ENCODE measurements around the gene RAD17.

DNA sequence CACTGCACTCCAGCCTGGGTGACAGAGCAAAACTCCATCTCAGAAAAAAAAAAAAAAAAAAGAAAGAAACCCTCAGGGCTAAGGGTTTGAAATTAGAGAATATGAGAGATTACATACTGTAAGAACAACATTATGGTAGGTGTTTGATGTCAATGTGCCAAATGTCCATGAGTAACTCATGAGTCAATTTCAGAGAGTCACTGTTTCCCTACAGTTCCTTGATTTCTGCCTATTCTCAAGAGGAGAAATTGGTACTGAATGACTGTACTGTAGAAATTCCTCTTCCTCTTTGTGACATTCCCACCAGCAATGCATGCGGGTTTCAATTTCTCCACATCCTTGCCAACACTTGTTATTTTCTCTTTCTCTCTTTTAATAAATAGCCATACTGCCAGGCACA, 80.5 kb downstream of the RAD17 start:
- TF ChIP-seq, protein P1, sequence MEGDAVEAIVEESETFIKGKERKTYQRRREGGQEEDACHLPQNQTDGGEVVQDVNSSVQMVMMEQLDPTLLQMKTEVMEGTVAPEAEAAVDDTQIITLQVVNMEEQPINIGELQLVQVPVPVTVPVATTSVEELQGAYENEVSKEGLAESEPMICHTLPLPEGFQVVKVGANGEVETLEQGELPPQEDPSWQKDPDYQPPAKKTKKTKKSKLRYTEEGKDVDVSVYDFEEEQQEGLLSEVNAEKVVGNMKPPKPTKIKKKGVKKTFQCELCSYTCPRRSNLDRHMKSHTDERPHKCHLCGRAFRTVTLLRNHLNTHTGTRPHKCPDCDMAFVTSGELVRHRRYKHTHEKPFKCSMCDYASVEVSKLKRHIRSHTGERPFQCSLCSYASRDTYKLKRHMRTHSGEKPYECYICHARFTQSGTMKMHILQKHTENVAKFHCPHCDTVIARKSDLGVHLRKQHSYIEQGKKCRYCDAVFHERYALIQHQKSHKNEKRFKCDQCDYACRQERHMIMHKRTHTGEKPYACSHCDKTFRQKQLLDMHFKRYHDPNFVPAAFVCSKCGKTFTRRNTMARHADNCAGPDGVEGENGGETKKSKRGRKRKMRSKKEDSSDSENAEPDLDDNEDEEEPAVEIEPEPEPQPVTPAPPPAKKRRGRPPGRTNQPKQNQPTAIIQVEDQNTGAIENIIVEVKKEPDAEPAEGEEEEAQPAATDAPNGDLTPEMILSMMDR (IDR thresholded peaks at IDR 0.05; ENCODE audit: poor library complexity, severe bottlenecking) = no peak
- no peak for TF ChIP-seq SMC3 (conservative IDR thresholded peaks at IDR 0.05; ENCODE audit: poor library complexity)
- TF ChIP-seq TAF1 (IDR thresholded peaks at IDR 0.05; ENCODE audit: low read depth) = no peak
- no peak for TF ChIP-seq EP300 (conservative IDR thresholded peaks at IDR 0.05; ENCODE audit: poor library complexity, severe bottlenecking)
- TF ChIP-seq, protein P2, sequence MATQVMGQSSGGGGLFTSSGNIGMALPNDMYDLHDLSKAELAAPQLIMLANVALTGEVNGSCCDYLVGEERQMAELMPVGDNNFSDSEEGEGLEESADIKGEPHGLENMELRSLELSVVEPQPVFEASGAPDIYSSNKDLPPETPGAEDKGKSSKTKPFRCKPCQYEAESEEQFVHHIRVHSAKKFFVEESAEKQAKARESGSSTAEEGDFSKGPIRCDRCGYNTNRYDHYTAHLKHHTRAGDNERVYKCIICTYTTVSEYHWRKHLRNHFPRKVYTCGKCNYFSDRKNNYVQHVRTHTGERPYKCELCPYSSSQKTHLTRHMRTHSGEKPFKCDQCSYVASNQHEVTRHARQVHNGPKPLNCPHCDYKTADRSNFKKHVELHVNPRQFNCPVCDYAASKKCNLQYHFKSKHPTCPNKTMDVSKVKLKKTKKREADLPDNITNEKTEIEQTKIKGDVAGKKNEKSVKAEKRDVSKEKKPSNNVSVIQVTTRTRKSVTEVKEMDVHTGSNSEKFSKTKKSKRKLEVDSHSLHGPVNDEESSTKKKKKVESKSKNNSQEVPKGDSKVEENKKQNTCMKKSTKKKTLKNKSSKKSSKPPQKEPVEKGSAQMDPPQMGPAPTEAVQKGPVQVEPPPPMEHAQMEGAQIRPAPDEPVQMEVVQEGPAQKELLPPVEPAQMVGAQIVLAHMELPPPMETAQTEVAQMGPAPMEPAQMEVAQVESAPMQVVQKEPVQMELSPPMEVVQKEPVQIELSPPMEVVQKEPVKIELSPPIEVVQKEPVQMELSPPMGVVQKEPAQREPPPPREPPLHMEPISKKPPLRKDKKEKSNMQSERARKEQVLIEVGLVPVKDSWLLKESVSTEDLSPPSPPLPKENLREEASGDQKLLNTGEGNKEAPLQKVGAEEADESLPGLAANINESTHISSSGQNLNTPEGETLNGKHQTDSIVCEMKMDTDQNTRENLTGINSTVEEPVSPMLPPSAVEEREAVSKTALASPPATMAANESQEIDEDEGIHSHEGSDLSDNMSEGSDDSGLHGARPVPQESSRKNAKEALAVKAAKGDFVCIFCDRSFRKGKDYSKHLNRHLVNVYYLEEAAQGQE (IDR thresholded peaks at IDR 0.05; ENCODE audit: borderline replicate concordance) = no peak
- no peak for TF ChIP-seq EZH2 (IDR thresholded peaks at IDR 0.05; ENCODE audit: borderline replicate concordance, insufficient read depth, low read length, poor library complexity, severe bottlenecking)
- TF ChIP-seq POLR2AphosphoS5 (IDR thresholded peaks at IDR 0.05) = no peak
- no peak for TF ChIP-seq MXI1 (conservative IDR thresholded peaks at IDR 0.05; ENCODE audit: poor library complexity, severe bottlenecking)
- TF ChIP-seq RAD21 (conservative IDR thresholded peaks at IDR 0.05) = no peak

All from neural cell (in vitro differentiated cells).